Small intestine (tissue), 7 donors: Measurements from ENCODE around the gene WIPF3. TPM values are rescaled to one million over a fixed set of nuclear protein-coding genes. Genes with fewer than 3 reads are reported as not detected.

Source experiments
- DNase-seq, 2 donors: peaks; one replicate each; pipeline versions ENCODE4 v3.0.0 to v3.0.0-alpha.2; 2013
- FAIRE-seq: peaks from 2 replicates; lab custom pipeline; 2012; peaks lifted over from hg19 to GRCh38; lab: Jason Lieb, UNC
- H3K27ac ChIP-seq, 3 donors: one replicate each; pipeline ENCODE4 v1.5.1; 2013; ENCODE audit warnings: low read length in 2 of 3, mild to moderate bottlenecking in 2 of 3, control low read depth in 1 of 3, inconsistent platforms in 1 of 3, low read depth in 1 of 3, moderate library complexity in 1 of 3
- H3K27me3 ChIP-seq, 3 donors: one replicate each; pipeline ENCODE4 v1.6.1; 2013; ENCODE audit warnings: low read length in 3 of 3, inconsistent platforms in 1 of 3; ENCODE audit not compliant: control insufficient read depth in 3 of 3, insufficient read depth in 3 of 3
- H3K36me3 ChIP-seq, 3 donors: one replicate each; pipeline ENCODE4 v1.6.1; 2013; ENCODE audit warnings: low read length in 3 of 3, inconsistent platforms in 1 of 3, low read depth in 1 of 3, mild to moderate bottlenecking in 1 of 3, moderate library complexity in 1 of 3; ENCODE audit not compliant: control insufficient read depth in 3 of 3, insufficient read depth in 2 of 3
- H3K4me1 ChIP-seq, 3 donors: one replicate each; pipeline ENCODE4 v1.6.1; 2013; ENCODE audit warnings: low read length in 2 of 3, inconsistent platforms in 1 of 3, low read depth in 1 of 3, mild to moderate bottlenecking in 1 of 3, moderate library complexity in 1 of 3; ENCODE audit not compliant: control insufficient read depth in 3 of 3, insufficient read depth in 2 of 3
- H3K4me3 ChIP-seq, 3 donors: one replicate each; pipeline ENCODE4 v1.5.1; 2013; ENCODE audit warnings: low read length in 3 of 3, control low read depth in 1 of 3, inconsistent platforms in 1 of 3, low read depth in 1 of 3, mild to moderate bottlenecking in 1 of 3, moderate library complexity in 1 of 3
- H3K9me3 ChIP-seq, 2 donors: one replicate each; pipeline ENCODE4 v1.6.1; 2013; ENCODE audit warnings: low read depth in 1 of 2, low read length in 1 of 2; ENCODE audit not compliant: control insufficient read depth in 2 of 2, insufficient read depth in 1 of 2
- WGBS, 3 donors: extraction: QIAGEN DNeasy Blood & Tissue Kit; methylation state at CpG; one replicate each; pipeline ENCODE4 v1.1.7; 2013; 5-methylcytosine and 5-hydroxymethylcytosine counted together
- polyA plus RNA-seq, 4 donors: library from polyadenylated mRNA; stranded (reverse) in 3 of 4; unstranded in 1 of 4; fragments of 200-250 nt in 3 of 4; fragments of 120-200 nt in 1 of 4; gene quantifications; one replicate each; pipeline versions ENCODE4 v1.2.1 to v1.2.3, GENCODE V29; 2013
- donor health status: healthy with polysubstance abuse.
- donor health status: control.
- donor health status: control.
- donor health status: Bipolar disorder and iron deficiency.
- donor health status: healthy.

The WIPF3 gene
- polyA plus RNA-seq, 4 donors, result 1.1 to 28.5 (median 1.7) TPM

DNA sequence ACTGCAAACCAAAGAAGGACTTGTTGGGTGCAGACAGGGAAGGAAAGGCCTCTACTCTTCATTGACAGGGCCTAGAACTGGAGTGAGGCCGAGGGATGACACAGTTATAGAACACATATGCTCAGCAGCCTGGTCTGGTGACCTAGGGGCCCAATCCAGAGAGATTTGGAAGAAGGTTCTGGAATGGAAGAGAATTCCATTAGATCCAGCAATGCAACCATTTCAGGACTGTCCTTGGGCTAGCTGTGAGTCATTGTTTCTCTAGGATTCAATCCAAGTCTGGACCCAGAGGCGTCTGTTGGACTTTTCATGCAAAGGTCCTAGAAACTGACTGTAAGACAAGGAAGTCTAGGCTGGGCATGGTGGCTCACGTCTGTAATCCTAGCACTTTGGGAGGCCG, 59.2 kb downstream of the WIPF3 start:
- DNase-seq (peak in 1 of 2 donors; percentile 44), FAIRE-seq (no peak)
- H3K27me3 ChIP-seq, result no peaks in the 10 kb centered on the region
- 67 to 71% (median 68%) methylated on average over 4 of the region's 4 CpGs for WGBS, 3 donors
- no peaks in the 10 kb centered on the region for H3K9me3 ChIP-seq
- no peak overlapping the region for H3K27ac ChIP-seq
- no peak overlapping the region for H3K4me3 ChIP-seq
- no peaks in the 10 kb centered on the region for H3K4me1 ChIP-seq
- H3K36me3 ChIP-seq, result peaks cover 0 to 4% (median 0%) of the 10 kb centered on the region in 3 donors

DNA sequence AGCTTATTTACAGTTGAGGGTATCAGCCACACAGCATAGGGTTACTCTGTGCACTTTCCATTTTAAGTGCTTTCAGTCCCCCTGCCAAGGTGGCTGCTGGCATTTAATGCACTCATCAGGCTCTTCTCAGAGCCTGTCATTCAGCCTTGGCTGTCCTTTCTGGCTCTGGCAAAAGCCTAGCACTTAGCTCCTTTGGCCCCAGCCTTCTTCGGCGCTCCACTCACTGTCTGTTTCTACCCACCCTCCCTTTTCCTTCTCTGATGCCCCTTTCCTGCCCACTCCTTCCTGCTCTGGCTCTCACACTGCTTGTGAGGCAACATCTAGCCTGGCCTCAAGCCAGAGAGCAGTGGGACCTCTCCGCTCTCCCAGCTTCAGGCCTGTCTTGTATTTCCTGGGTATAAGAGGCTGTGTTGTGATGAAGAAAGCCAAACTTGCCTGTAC, 60.2 kb downstream of the WIPF3 start:
- peaks cover 0 to 6% (median 0%) of the 10 kb centered on the region in 3 donors for H3K36me3 ChIP-seq
- no peaks in the 10 kb centered on the region for H3K27me3 ChIP-seq
- H3K27ac ChIP-seq, result no peak overlapping the region
- DNase-seq, result no peak
- no peaks in the 10 kb centered on the region for H3K4me1 ChIP-seq
- 59 to 94% (median 84%) methylated on average over 3 of the region's 3 CpGs for WGBS, 3 donors
- H3K9me3 ChIP-seq, result no peaks in the 10 kb centered on the region
- no peak for FAIRE-seq
- H3K4me3 ChIP-seq, result no peak overlapping the region

GRCh38 chr7:29871787-29872398, 65.6 kb downstream of the WIPF3 start:
- peaks cover 0 to 11% (median 0%) of the 10 kb centered on the region in 3 donors for H3K36me3 ChIP-seq
- H3K27me3 ChIP-seq, result peaks cover 0 to 2% (median 0%) of the 10 kb centered on the region in 3 donors
- WGBS, 3 donors, result 61 to 85% (median 70%) methylated on average over 5 of the region's 5 CpGs
- H3K9me3 ChIP-seq, result no peaks in the 10 kb centered on the region
- DNase-seq (no peak), FAIRE-seq (no peak)
- H3K4me3 ChIP-seq, result no peak overlapping the region
- no peak overlapping the region for H3K27ac ChIP-seq
- no peaks in the 10 kb centered on the region for H3K4me1 ChIP-seq

DNA sequence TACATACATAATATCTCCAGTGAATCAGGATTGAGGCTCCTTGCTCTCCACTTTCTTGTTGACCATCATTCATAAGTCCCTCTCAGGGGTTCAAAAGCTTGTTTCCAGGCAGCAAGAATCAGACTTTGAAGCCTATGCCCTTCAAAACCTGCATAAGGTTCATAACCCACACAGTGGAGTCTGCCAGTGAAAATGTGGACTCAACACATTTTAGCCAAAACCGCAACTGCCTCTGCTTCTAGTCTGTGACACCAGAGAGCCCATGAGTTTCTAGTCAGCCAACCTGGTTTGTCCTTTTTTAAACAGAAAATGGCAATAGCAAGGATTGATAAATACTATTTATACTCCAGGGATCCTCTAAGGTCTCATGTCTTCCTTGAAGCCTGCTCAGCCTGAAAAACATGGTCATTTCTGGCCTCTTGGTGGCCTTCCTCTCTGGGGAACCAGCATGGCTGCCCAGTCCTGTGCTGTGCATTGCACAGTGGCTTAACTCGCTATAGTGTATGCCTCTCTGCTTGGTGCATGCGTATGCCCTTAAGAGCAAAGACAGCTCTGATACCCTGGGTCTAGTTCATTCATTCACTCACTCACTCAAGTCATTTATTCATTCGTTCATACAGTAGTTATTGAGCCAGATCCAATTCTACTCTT, 67.5 kb downstream of the WIPF3 start:
- Histone ChIP-seq H3K4me3 (no peak overlapping the region), H3K4me1 (no peaks in the 10 kb centered on the region), H3K36me3 (peaks cover 0 to 14% (median 0%) of the 10 kb centered on the region in 3 donors), H3K27ac (no peak overlapping the region), H3K27me3 (peaks cover 0 to 2% (median 0%) of the 10 kb centered on the region in 3 donors), H3K9me3 (no peaks in the 10 kb centered on the region)
- FAIRE-seq, result no peak
- 88 to 95% (median 93%) methylated on average over 4 of the region's 4 CpGs for WGBS, 3 donors
- DNase-seq, result no peak

DNA sequence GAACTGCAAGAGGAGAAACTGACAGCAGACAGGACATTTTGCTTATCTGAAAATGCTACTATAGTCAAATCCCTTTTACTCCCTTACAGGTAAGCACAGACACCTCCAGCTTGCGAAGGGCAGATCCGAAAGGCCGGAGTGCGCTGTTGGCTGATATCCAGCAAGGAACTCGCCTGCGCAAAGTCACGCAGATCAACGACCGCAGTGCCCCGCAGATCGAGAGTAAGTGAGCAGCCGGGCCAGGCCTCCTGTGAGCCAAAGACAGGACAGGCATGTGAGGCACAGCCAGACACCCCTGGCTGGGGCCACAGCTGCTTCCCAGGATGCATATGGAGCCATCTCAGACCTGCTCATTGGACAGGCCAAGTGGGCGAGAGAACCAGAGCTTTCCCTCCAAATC, 69.4 kb downstream of the WIPF3 start:
- H3K4me1 ChIP-seq, result no peaks in the 10 kb centered on the region
- no peaks in the 10 kb centered on the region for H3K9me3 ChIP-seq
- no peak overlapping the region for H3K4me3 ChIP-seq
- no peak overlapping the region for H3K27ac ChIP-seq
- DNase-seq (no peak), FAIRE-seq (no peak)
- H3K27me3 ChIP-seq, result peaks cover 0 to 2% (median 0%) of the 10 kb centered on the region in 3 donors
- 95 to 96% (median 95%) methylated on average over 13 of the region's 13 CpGs for WGBS, 3 donors
- peaks cover 0 to 16% (median 3%) of the 10 kb centered on the region in 3 donors for H3K36me3 ChIP-seq

DNA sequence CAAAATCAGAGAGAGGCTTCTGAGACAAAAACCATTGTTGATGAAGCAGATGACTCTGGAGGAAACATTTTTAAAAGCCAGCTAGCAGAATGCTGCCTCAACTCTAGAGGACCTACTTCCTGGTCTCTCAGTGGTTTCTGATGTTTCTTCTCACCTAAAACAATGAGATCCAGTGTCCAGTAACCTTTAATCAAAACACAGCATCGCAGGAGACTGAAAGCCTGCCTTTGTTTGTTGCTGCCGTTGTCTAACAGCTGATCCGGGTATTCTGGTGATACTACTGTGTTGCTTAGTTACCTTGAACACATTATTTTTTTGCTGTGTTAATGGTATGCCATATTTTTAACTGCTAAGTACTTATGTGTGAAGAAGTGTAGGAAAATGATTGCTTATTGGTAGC, 70.9 kb downstream of the WIPF3 start:
- 14 to 35% (median 22%) methylated on average over 3 of the region's 3 CpGs for WGBS, 3 donors
- Histone ChIP-seq H3K27me3 (peaks cover 0 to 2% (median 0%) of the 10 kb centered on the region in 3 donors), H3K4me3 (no peak overlapping the region), H3K9me3 (no peaks in the 10 kb centered on the region), H3K27ac (no peak overlapping the region), H3K4me1 (no peaks in the 10 kb centered on the region), H3K36me3 (peaks cover 0 to 20% (median 3%) of the 10 kb centered on the region in 3 donors)
- FAIRE-seq, result no peak
- peak in 1 of 2 donors; percentile 18 for DNase-seq

GRCh38 chr7:29878081-29878688, 71.9 kb downstream of the WIPF3 start:
- peak; percentile 59 for FAIRE-seq
- H3K4me3 ChIP-seq, result no peak overlapping the region
- H3K9me3 ChIP-seq, result no peaks in the 10 kb centered on the region
- peaks cover 0 to 2% (median 0%) of the 10 kb centered on the region in 3 donors for H3K27me3 ChIP-seq
- peaks cover 0 to 22% (median 3%) of the 10 kb centered on the region in 3 donors for H3K36me3 ChIP-seq
- 52 to 88% (median 72%) methylated on average over 5 of the region's 5 CpGs for WGBS, 3 donors
- H3K27ac ChIP-seq, result no peak overlapping the region
- H3K4me1 ChIP-seq, result no peaks in the 10 kb centered on the region
- peak; percentile 24 to 28 for DNase-seq

GRCh38 chr7:29879609-29880008, 73.3 kb downstream of the WIPF3 start:
- Histone ChIP-seq H3K4me3 (no peak overlapping the region), H3K27me3 (peaks cover 0 to 5% (median 0%) of the 10 kb centered on the region in 3 donors), H3K9me3 (no peaks in the 10 kb centered on the region), H3K4me1 (peaks cover 0 to 2% (median 0%) of the 10 kb centered on the region in 3 donors), H3K36me3 (peaks cover 0 to 22% (median 3%) of the 10 kb centered on the region in 3 donors), H3K27ac (no peak overlapping the region)
- DNase-seq (no peak), FAIRE-seq (no peak)
- 64 to 80% (median 66%) methylated on average over 2 of the region's 2 CpGs for WGBS, 3 donors
